DND-41 (cell line): ENCODE measurements around the gene GPD1.

Experiments used
- CTCF ChIP-seq: IDR thresholded peaks from 2 replicates; pipeline ENCODE4 v1.5.1; 2012; ENCODE audit warnings: borderline replicate concordance, low read length, moderate library complexity, mild to moderate bottlenecking; ENCODE audit not compliant: poor library complexity, severe bottlenecking; ENCODE audit errors: extremely low read depth
- EZH2 ChIP-seq: IDR thresholded peaks from 3 replicates; pipeline ENCODE4 v1.6.1; 2012; ENCODE audit warnings: borderline replicate concordance, low read depth, mild to moderate bottlenecking, moderate library complexity, low read length, inconsistent platforms; ENCODE audit not compliant: severe bottlenecking

GRCh38 chr12:50110762-50111351 is 7.0 kb downstream of the GPD1 start:
- TF ChIP-seq CTCF (no peak), EZH2 (no peak)
